ENCODE data around the gene PCGF3.
"Not testable (repeated sequence)": the region's sequence is repeated elsewhere in the genome, so short reads cannot be mapped to it uniquely, and the experiment has no call there.

The PCGF3 gene

GRCh38 chr4:668219-668618, 37.4 kb upstream of the PCGF3 start:
- not testable (repeated sequence) for DNase-seq (ENCODE audit: low spot score)

- DNase-seq (ENCODE audit: low spot score): not testable (repeated sequence)
Observed at GRCh38 chr4:669806-670559, 35.6 kb upstream of the PCGF3 start.

- DNase-seq (ENCODE audit: low spot score): no peak
Observed at GRCh38 chr4:671769-672168, 33.9 kb upstream of the PCGF3 start.

GRCh38 chr4:673349-674091, 32.1 kb upstream of the PCGF3 start:
- DNase-seq (ENCODE audit: low spot score): no peak

GRCh38 chr4:674172-675035, 31.2 kb upstream of the PCGF3 start, which contains the start of the genes ATP5ME and MYL5:
Gene ATP5ME (minus strand): TSS chr4:674276. CDS start chr4:674247, 29 bp downstream.
Gene MYL5 (plus strand): TSS chr4:674542. CDS start chr4:678027, 3,485 bp downstream.
- peak; percentile 97 for DNase-seq (ENCODE audit: low spot score)

- no peak for DNase-seq (ENCODE audit: low spot score)
Observed at GRCh38 chr4:675036-675882, 30.4 kb upstream of the PCGF3 start.

- DNase-seq (ENCODE audit: low spot score): no peak
Observed at GRCh38 chr4:675980-676870, 29.4 kb upstream of the PCGF3 start.

- no peak for DNase-seq (ENCODE audit: low spot score)
Observed at GRCh38 chr4:676871-677235, 28.8 kb upstream of the PCGF3 start.

GRCh38 chr4:677431-678293, 28.0 kb upstream of the PCGF3 start:
- peak; percentile 22 for DNase-seq (ENCODE audit: low spot score)

- DNase-seq (ENCODE audit: low spot score): no peak
Observed at GRCh38 chr4:678331-679103, 27.1 kb upstream of the PCGF3 start.

GRCh38 chr4:679104-679481, 26.5 kb upstream of the PCGF3 start:
- DNase-seq (ENCODE audit: low spot score): no peak

GRCh38 chr4:679629-680028, 26.0 kb upstream of the PCGF3 start:
- DNase-seq (ENCODE audit: low spot score): no peak

GRCh38 chr4:680091-680490, 25.5 kb upstream of the PCGF3 start:
- no peak for DNase-seq (ENCODE audit: low spot score)

- DNase-seq (ENCODE audit: low spot score): no peak
Observed at GRCh38 chr4:680551-680927, 25.1 kb upstream of the PCGF3 start.

- peak; percentile 52 for DNase-seq (ENCODE audit: low spot score)
Observed at GRCh38 chr4:680928-681645, 24.5 kb upstream of the PCGF3 start.

- DNase-seq (ENCODE audit: low spot score): peak; percentile 44
Observed at GRCh38 chr4:681736-682451, 23.7 kb upstream of the PCGF3 start.

GRCh38 chr4:682490-683172, 23.0 kb upstream of the PCGF3 start:
- DNase-seq (ENCODE audit: low spot score): no peak
